Measurements from ENCODE around the gene PTEN. TPM values are rescaled to one million over a fixed set of nuclear protein-coding genes. Genes with fewer than 3 reads are reported as not detected.

PTEN gene
- total and polyA plus RNA-seq, 2 donors (not counting 3 experiments of a cell fraction or from before 2014, with no cell fraction given) = 8.0 to 76.9 TPM

DNA sequence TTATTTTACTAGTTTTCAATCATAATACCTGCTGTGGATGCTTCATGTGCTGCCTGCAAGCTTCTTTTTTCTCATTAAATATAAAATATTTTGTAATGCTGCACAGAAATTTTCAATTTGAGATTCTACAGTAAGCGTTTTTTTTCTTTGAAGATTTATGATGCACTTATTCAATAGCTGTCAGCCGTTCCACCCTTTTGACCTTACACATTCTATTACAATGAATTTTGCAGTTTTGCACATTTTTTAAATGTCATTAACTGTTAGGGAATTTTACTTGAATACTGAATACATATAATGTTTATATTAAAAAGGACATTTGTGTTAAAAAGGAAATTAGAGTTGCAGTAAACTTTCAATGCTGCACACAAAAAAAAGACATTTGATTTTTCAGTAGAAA is 103.0 kb downstream of the PTEN start:
- H3K36me3 ChIP-seq (ENCODE audit: control insufficient read depth in 2 of 2, extremely low read depth in 1 of 2, insufficient read depth in 2 of 2, low read length in 2 of 2) = peaks cover 0 to 2% of the 10 kb centered on the region in 2 experiments
- ChIA-PET CTCF (interaction anchor here (0.9 to 1.7 kb wide), 3 partner anchors 9 to 422 kb away, joined by 3 to 5 read pairs (median 3); no protein-coding TSS in a partner anchor), POLR2A (no interaction called here)
- no TSS peak for BruUV-seq (replicated peaks)
- no peak overlapping the region for H3K4me3 ChIP-seq (replicated peaks in 1 of 3; ENCODE audit: insufficient read depth in 1 of 3, low read depth in 1 of 3, low read length in 3 of 3)
- H3K4me1 ChIP-seq (ENCODE audit: control insufficient read depth, extremely low read depth, insufficient read depth, low read length) = peaks cover 2% of the 10 kb centered on the region
- H3K9ac ChIP-seq (replicated peaks; ENCODE audit: extremely low read depth, insufficient read depth, low read length) = no peak overlapping the region
- no peak overlapping the region for H3K4me2 ChIP-seq (ENCODE audit: insufficient read depth, low read length)
- intact Hi-C loops (cut with micrococcal nuclease) = loop anchor here (10.0 kb wide), 1 partner anchor 418 kb away; no protein-coding TSS in a partner anchor
- no peaks in the 10 kb centered on the region for H4K20me1 ChIP-seq (replicated peaks; ENCODE audit: control insufficient read depth, extremely low read depth, insufficient read depth, low read length)
- peak; percentile 42 for DNase-seq (ENCODE audit: low read depth, low spot score)
- no peaks in the 10 kb centered on the region for H3K27me3 ChIP-seq (ENCODE audit: control insufficient read depth in 2 of 2, insufficient read depth in 2 of 2, low read length in 2 of 2)
- H3K9me3 ChIP-seq (replicated peaks; ENCODE audit: control insufficient read depth, insufficient read depth, low read length) = no peaks in the 10 kb centered on the region
- FAIRE-seq = no peak
- H3K9me1 ChIP-seq (replicated peaks; ENCODE audit: control insufficient read depth, extremely low read depth, insufficient read depth, low read length) = no peaks in the 10 kb centered on the region
- H2AFZ ChIP-seq (ENCODE audit: low read depth, low read length) = no peak overlapping the region
- H3K27ac ChIP-seq (ENCODE audit: insufficient read depth, low read depth, low read length) = no peak overlapping the region
- TF ChIP-seq GATA2 (IDR thresholded peaks at IDR 0.05; ENCODE audit: insufficient read depth, insufficient read length, low read depth, low read length) (no peak), MYC (IDR thresholded peaks at IDR 0.05; ENCODE audit: low read depth, low read length) (no peak), POLR2AphosphoS5 (IDR thresholded peaks at IDR 0.05; ENCODE audit: insufficient read depth, low read depth, low read length) (no peak), EZH2 (IDR thresholded peaks at IDR 0.05; ENCODE audit: borderline replicate concordance, low read depth, low read length, severe bottlenecking) (no peak), FOS (IDR thresholded peaks at IDR 0.05; ENCODE audit: borderline replicate concordance, insufficient read depth, low read length) (no peak), POLR2A (IDR thresholded peaks at IDR 0.05; ENCODE audit: low read depth, low read length) (no peak), JUN (IDR thresholded peaks at IDR 0.05; ENCODE audit: borderline replicate concordance, insufficient read depth, insufficient read length, low read depth) (no peak)
- TF ChIP-seq, protein P1, sequence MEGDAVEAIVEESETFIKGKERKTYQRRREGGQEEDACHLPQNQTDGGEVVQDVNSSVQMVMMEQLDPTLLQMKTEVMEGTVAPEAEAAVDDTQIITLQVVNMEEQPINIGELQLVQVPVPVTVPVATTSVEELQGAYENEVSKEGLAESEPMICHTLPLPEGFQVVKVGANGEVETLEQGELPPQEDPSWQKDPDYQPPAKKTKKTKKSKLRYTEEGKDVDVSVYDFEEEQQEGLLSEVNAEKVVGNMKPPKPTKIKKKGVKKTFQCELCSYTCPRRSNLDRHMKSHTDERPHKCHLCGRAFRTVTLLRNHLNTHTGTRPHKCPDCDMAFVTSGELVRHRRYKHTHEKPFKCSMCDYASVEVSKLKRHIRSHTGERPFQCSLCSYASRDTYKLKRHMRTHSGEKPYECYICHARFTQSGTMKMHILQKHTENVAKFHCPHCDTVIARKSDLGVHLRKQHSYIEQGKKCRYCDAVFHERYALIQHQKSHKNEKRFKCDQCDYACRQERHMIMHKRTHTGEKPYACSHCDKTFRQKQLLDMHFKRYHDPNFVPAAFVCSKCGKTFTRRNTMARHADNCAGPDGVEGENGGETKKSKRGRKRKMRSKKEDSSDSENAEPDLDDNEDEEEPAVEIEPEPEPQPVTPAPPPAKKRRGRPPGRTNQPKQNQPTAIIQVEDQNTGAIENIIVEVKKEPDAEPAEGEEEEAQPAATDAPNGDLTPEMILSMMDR (IDR thresholded peaks at IDR 0.05; ENCODE audit: extremely low read depth in 1 of 2, insufficient read depth in 1 of 2, low read depth in 1 of 2, low read length in 2 of 2) = no peak
- TF ChIP-seq, protein P2, sequence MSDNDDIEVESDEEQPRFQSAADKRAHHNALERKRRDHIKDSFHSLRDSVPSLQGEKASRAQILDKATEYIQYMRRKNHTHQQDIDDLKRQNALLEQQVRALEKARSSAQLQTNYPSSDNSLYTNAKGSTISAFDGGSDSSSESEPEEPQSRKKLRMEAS (IDR thresholded peaks at IDR 0.05; ENCODE audit: insufficient read depth, insufficient read length) = no peak
- peaks cover 6% of the 10 kb centered on the region for H3K79me2 ChIP-seq (ENCODE audit: control insufficient read depth, insufficient read depth, low read length)
- dilution Hi-C loops (cut with MboI; ENCODE audit: extremely low pct_ligation_motif_present, low sequenced_read_pairs) = no loop called here
